Measurements from ENCODE around the gene CASP9.

DNA sequence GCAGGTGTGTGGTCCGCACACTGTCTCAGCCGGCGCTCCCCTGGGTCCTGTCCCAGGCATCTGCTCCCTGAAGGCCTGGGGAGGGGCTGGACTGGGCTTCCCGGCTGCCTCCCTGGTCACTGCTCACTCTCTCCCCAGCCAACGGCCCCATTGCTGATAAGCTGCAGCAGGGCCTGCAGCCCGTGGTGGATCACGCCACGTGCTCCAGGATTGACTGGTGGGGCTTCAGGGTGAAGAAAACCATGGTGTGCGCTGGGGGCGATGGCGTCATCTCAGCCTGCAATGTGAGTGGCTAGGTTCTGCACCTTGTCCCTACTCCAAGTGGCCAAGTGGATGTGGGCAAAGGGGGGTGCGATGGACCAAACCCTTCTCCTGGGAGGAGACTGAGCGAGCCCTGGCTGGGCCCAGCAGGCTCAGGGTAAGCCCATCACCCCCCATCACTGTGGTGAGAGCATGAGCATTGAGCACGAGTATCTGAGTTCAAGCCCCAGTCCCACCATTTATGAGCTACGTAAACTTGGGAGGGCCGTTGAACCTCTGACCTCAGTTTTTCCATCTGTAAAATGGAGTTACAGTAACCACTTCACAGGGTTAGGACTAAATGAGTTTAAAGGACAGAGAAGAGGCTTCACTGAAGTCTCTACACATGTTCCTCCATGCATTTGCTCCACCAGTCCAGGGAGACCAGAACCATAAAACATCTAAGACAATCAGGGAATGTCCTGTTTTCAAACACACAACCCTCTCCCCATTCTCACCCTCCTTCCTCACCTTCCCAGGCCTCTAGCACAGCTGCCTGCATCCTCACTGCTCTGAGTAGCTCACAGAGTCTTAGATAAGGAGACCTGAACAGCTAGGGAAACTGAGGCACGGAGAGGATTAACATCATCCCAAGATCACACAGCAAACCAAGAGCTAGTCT is 79.3 kb downstream of the CASP9 start:
- TF ChIP-seq CTCF (conservative IDR thresholded peaks at IDR 0.05; ENCODE audit: low read depth in 2 of 2) (no peak), POLR2AphosphoS5 (IDR thresholded peaks at IDR 0.05; ENCODE audit: low read depth) (no peak), EZH2 (IDR thresholded peaks at IDR 0.05; ENCODE audit: low read depth, unreplicated experiment) (no peak), CREB1 (CRISPR knock-in tag; IDR thresholded peaks at IDR 0.05; ENCODE audit: low read depth) (no peak), JUNB (IDR thresholded peaks at IDR 0.05; ENCODE audit: unreplicated experiment) (no peak), EZH2phosphoT487 (IDR thresholded peaks at IDR 0.05; ENCODE audit: unreplicated experiment) (no peak), ZNF114 (CRISPR knock-in tag; IDR thresholded peaks at IDR 0.05) (no peak), STAT1 (IDR thresholded peaks at IDR 0.05; ENCODE audit: unreplicated experiment) (no peak)
- TF ChIP-seq, protein P1, sequence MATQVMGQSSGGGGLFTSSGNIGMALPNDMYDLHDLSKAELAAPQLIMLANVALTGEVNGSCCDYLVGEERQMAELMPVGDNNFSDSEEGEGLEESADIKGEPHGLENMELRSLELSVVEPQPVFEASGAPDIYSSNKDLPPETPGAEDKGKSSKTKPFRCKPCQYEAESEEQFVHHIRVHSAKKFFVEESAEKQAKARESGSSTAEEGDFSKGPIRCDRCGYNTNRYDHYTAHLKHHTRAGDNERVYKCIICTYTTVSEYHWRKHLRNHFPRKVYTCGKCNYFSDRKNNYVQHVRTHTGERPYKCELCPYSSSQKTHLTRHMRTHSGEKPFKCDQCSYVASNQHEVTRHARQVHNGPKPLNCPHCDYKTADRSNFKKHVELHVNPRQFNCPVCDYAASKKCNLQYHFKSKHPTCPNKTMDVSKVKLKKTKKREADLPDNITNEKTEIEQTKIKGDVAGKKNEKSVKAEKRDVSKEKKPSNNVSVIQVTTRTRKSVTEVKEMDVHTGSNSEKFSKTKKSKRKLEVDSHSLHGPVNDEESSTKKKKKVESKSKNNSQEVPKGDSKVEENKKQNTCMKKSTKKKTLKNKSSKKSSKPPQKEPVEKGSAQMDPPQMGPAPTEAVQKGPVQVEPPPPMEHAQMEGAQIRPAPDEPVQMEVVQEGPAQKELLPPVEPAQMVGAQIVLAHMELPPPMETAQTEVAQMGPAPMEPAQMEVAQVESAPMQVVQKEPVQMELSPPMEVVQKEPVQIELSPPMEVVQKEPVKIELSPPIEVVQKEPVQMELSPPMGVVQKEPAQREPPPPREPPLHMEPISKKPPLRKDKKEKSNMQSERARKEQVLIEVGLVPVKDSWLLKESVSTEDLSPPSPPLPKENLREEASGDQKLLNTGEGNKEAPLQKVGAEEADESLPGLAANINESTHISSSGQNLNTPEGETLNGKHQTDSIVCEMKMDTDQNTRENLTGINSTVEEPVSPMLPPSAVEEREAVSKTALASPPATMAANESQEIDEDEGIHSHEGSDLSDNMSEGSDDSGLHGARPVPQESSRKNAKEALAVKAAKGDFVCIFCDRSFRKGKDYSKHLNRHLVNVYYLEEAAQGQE (IDR thresholded peaks at IDR 0.05; ENCODE audit: unreplicated experiment) = no peak
